H9 (cell line): ENCODE results near the gene LATS2. TPM values are rescaled to one million over a fixed set of nuclear protein-coding genes. Genes with fewer than 3 reads are reported as not detected.

Experiments used
- DNase-seq: peaks from one replicate; pipeline ENCODE4 v3.0.0-alpha.2; 2017
- H2AFZ ChIP-seq: one replicate; pipeline ENCODE4 v1.6.1; 2013; ENCODE audit warnings: mild to moderate bottlenecking, low read length, control low read depth, moderate library complexity
- H2AK5ac ChIP-seq: 2 replicates; pipeline ENCODE4 v1.6.1; 2013; ENCODE audit warnings: low read length, control low read depth, mixed read lengths; ENCODE audit not compliant: insufficient read length
- H2BK120ac ChIP-seq: one replicate; pipeline ENCODE4 v1.6.1; 2013; ENCODE audit warnings: low read depth, mild to moderate bottlenecking, low read length, control low read depth, inconsistent platforms; ENCODE audit not compliant: poor library complexity, severe bottlenecking
- H2BK12ac ChIP-seq: 2 replicates; pipeline ENCODE4 v1.6.1; 2013; ENCODE audit warnings: low read length, control low read depth, mixed read lengths, low read depth; ENCODE audit not compliant: insufficient read length
- H2BK15ac ChIP-seq: 2 replicates; pipeline ENCODE4 v1.6.1; 2013; ENCODE audit warnings: low read depth, low read length, control low read depth
- H2BK20ac ChIP-seq: one replicate; pipeline ENCODE4 v1.6.1; 2013; ENCODE audit warnings: low read depth, mild to moderate bottlenecking, low read length, control low read depth, inconsistent platforms; ENCODE audit not compliant: poor library complexity, severe bottlenecking
- H2BK5ac ChIP-seq: 2 replicates; pipeline ENCODE4 v1.6.1; 2013; ENCODE audit warnings: low read length, control low read depth, mixed read lengths; ENCODE audit not compliant: insufficient read length
- H3K14ac ChIP-seq: 2 replicates; pipeline ENCODE4 v1.6.1; 2013; ENCODE audit warnings: low read length, control low read depth; ENCODE audit not compliant: insufficient read depth
- H3K18ac ChIP-seq: 2 replicates; pipeline ENCODE4 v1.6.1; 2013; ENCODE audit warnings: low read depth, mild to moderate bottlenecking, mixed read lengths, low read length, control low read depth; ENCODE audit not compliant: insufficient read length
- H3K23ac ChIP-seq: 2 replicates; pipeline ENCODE4 v1.6.1; 2013; ENCODE audit warnings: low read length, control low read depth, mixed read lengths, low read depth; ENCODE audit not compliant: insufficient read length
- H3K23me2 ChIP-seq: 2 replicates; pipeline ENCODE4 v1.6.1; 2013; ENCODE audit warnings: low read depth, mild to moderate bottlenecking, mixed read lengths, low read length, control low read depth; ENCODE audit not compliant: insufficient read length, poor library complexity, severe bottlenecking
- H3K27ac ChIP-seq: 2 replicates; pipeline ENCODE4 v1.5.1; 2013; ENCODE audit warnings: low read length, control low read depth, mixed read lengths, low read depth; ENCODE audit not compliant: insufficient read length
- H3K27me3 ChIP-seq: 2 replicates; pipeline ENCODE4 v1.6.1; 2013; ENCODE audit warnings: low read length, control low read depth, inconsistent platforms; ENCODE audit not compliant: insufficient read depth
- H3K4ac ChIP-seq: 2 replicates; pipeline ENCODE4 v1.6.1; 2013; ENCODE audit warnings: low read depth, mild to moderate bottlenecking, control low read depth, inconsistent platforms, low read length, moderate library complexity
- H3K4me1 ChIP-seq: 2 replicates; pipeline ENCODE4 v1.6.1; 2013; ENCODE audit warnings: low read length, control low read depth, inconsistent platforms; ENCODE audit not compliant: insufficient read depth
- H3K4me2 ChIP-seq: 2 replicates; pipeline ENCODE4 v1.6.1; 2013; ENCODE audit warnings: low read length, control low read depth, mixed read lengths; ENCODE audit not compliant: insufficient read length, insufficient read depth
- H3K56ac ChIP-seq: 2 replicates; pipeline ENCODE4 v1.6.1; 2013; ENCODE audit warnings: low read depth, mild to moderate bottlenecking, mixed read lengths, low read length, control low read depth; ENCODE audit not compliant: insufficient read length
- H3K79me1 ChIP-seq: 2 replicates; pipeline ENCODE4 v1.6.1; 2013; ENCODE audit warnings: low read depth, mild to moderate bottlenecking, moderate library complexity, low read length, control low read depth, inconsistent platforms; ENCODE audit not compliant: insufficient read depth, poor library complexity, severe bottlenecking
- H3K79me2 ChIP-seq: 2 replicates; pipeline ENCODE4 v1.6.1; 2013; ENCODE audit warnings: low read length, control low read depth, inconsistent platforms; ENCODE audit not compliant: insufficient read depth
- H3K9ac ChIP-seq: 2 replicates; pipeline ENCODE4 v1.6.1; 2013; ENCODE audit warnings: low read length, control low read depth, mixed read lengths; ENCODE audit not compliant: insufficient read length; ENCODE audit errors: extremely low read depth
- H3K9me3 ChIP-seq: one replicate; pipeline ENCODE4 v1.6.1; 2013; ENCODE audit warnings: low read depth, low read length, inconsistent platforms; ENCODE audit not compliant: control insufficient read depth
- H3T11ph ChIP-seq: one replicate; pipeline ENCODE4 v1.6.1; 2013; ENCODE audit warnings: mild to moderate bottlenecking, low read length, control low read depth, inconsistent platforms
- H4K20me1 ChIP-seq: one replicate; pipeline ENCODE4 v1.6.1; 2013; ENCODE audit not compliant: control insufficient read depth, insufficient read length, insufficient read depth
- H4K5ac ChIP-seq: 2 replicates; pipeline ENCODE4 v1.6.1; 2013; ENCODE audit warnings: low read depth, mild to moderate bottlenecking, mixed read lengths, low read length, control low read depth; ENCODE audit not compliant: insufficient read length
- H4K8ac ChIP-seq: replicated peaks from 2 replicates; pipeline ENCODE4 v1.6.1; 2013; ENCODE audit warnings: low read length, control low read depth, mixed read lengths, low read depth; ENCODE audit not compliant: insufficient read length
- H4K91ac ChIP-seq: 2 replicates; pipeline ENCODE4 v1.6.1; 2013; ENCODE audit warnings: low read depth, mild to moderate bottlenecking, moderate library complexity, mixed read lengths, low read length, control low read depth; ENCODE audit not compliant: insufficient read length
- H3K27ac Mint-ChIP-seq, 3 experiments: 2 replicates in 2 of 3; 3 replicates in 1 of 3; pipeline ENCODE4 v1.8.0; 2020 to 2021; ENCODE audit warnings: mixed read lengths in 3 of 3, mild to moderate bottlenecking in 1 of 3, moderate library complexity in 1 of 3
- H3K27me3 Mint-ChIP-seq: 2 replicates; pipeline ENCODE4 v1.8.0; 2021; ENCODE audit warnings: low read depth, mild to moderate bottlenecking, moderate library complexity, mixed read lengths
- H3K36me3 Mint-ChIP-seq, 3 experiments: 2 replicates in 2 of 3; 3 replicates in 1 of 3; pipeline ENCODE4 v1.8.0; 2020 to 2021; ENCODE audit warnings: low read depth in 3 of 3, mixed read lengths in 3 of 3; ENCODE audit not compliant: insufficient read depth in 1 of 3
- H3K4me1 Mint-ChIP-seq, 2 experiments: 2 replicates each; pipeline ENCODE4 v1.8.0; 2020; ENCODE audit warnings: mixed read lengths in 2 of 2
- H3K4me3 Mint-ChIP-seq, 2 experiments: 2 replicates in 1 of 2; 3 replicates in 1 of 2; pipeline ENCODE4 v1.8.0; 2020 to 2021; ENCODE audit warnings: mild to moderate bottlenecking in 2 of 2, mixed read lengths in 2 of 2, moderate library complexity in 1 of 2
- H3K9me3 Mint-ChIP-seq, 2 experiments: 2 replicates in 1 of 2; 3 replicates in 1 of 2; pipeline ENCODE4 v1.8.0; 2020; ENCODE audit warnings: mild to moderate bottlenecking in 2 of 2, mixed read lengths in 2 of 2, moderate library complexity in 1 of 2
- CTCF ChIP-seq: fragments of 200-600 bp; sonication (generic); conservative IDR thresholded peaks from 3 replicates; pipeline ENCODE4 v1.8.0; 2021; ENCODE audit warnings: antibody characterized with exemption, mild to moderate bottlenecking
- WGBS: extraction: QIAGEN DNeasy Blood & Tissue Kit; methylation state at CpG from one replicate; pipeline ENCODE4 v1.1.7; 2013; ENCODE audit warnings: missing lambda C conversion rate, low lambda C conversion rate, mixed read lengths; ENCODE audit not compliant: insufficient read length; ENCODE audit errors: extremely low coverage; 5-methylcytosine and 5-hydroxymethylcytosine counted together
- total RNA-seq: library from RNA; stranded (reverse); gene quantifications from 2 replicates; pipeline ENCODE4 v1.2.1, GENCODE V29; 2021

Gene LATS2
- total RNA-seq, 1 experiment from 2014 or later, result 20.0 TPM

GRCh38 chr13:20940083-20940482 is 121.3 kb downstream of the LATS2 start:
- Mint-ChIP-seq H3K4me1 (peaks cover 18 to 21% of the 10 kb centered on the region in 2 experiments), H3K27ac (0 out of 7 replicates have a peak overlapping the region, but pooled peaks of 1 of the 3 experiments have one; percentile 6), H3K9me3 (no peaks in the 10 kb centered on the region), H3K27me3 (peaks cover 11% of the 10 kb centered on the region), H3K4me3 (no peak overlapping the region), H3K36me3 (no peaks in the 10 kb centered on the region)
- Histone ChIP-seq H3T11ph (no peak overlapping the region), H3K18ac (no peak overlapping the region), H2BK15ac (no peak overlapping the region), H4K20me1 (no peaks in the 10 kb centered on the region), H3K4me1 (no peaks in the 10 kb centered on the region; the same call in 1 of the 2 replicates), H3K27ac (no peak overlapping the region), H3K14ac (no peak overlapping the region), H3K4me2 (no peak overlapping the region), H2AK5ac (no peak overlapping the region), H2AFZ (no peak overlapping the region), H3K9ac (no peak overlapping the region), H3K23me2 (no peaks in the 10 kb centered on the region), H2BK5ac (no peak overlapping the region), H3K9me3 (no peaks in the 10 kb centered on the region), H4K91ac (no peak overlapping the region), H3K79me1 (no peaks in the 10 kb centered on the region), H3K4ac (no peak overlapping the region), H4K8ac (no peak overlapping the region), H3K79me2 (no peaks in the 10 kb centered on the region), H3K56ac (no peak overlapping the region), H2BK120ac (no peak overlapping the region), H2BK12ac (no peak overlapping the region), H2BK20ac (no peak overlapping the region), H3K23ac (no peak overlapping the region), H3K27me3 (no peaks in the 10 kb centered on the region), H4K5ac (no peak overlapping the region)
- no peak for TF ChIP-seq CTCF
- WGBS, result no CpG with 5 or more reads among the region's 3 CpGs
- DNase-seq, result no peak
